ENCODE data around the gene NNMT.

DNA sequence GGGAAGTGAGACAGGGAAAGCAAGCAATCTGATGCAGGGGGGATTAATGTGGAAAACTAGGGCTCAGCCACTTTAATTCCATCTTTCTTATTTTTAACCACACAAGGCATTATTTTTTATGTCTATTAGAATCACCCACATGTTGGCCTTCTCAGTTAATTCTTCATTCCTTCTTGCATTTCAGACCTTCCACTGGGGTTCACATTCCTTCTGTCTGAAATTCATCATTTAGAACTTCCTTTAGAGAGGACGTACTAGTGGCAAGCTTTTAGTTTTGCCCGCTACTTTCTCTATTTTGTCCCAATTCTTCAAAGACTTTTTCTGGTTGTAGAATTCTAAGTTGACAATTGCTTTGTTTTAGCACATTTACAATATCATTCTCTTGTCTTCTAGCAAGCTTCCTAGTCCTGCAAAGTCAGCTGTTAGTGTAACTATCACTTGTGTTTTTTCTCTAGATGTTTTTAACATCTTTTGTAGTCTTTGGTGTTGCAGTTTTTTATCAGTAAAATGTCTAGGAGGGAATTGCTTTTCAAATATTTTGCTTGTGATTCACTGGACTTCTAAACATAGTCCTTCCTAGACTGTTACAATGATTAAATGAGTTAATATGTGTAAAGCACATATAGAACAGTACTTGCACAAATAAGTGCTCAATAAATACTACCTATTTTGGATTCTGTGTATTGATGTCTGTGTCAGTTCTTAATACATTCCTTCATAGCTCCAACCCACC is 5.5 kb upstream of the NNMT start:
- no peak for TF ChIP-seq SMC3 (conservative IDR thresholded peaks at IDR 0.05; ENCODE audit: poor library complexity)
- TF ChIP-seq, protein P1, sequence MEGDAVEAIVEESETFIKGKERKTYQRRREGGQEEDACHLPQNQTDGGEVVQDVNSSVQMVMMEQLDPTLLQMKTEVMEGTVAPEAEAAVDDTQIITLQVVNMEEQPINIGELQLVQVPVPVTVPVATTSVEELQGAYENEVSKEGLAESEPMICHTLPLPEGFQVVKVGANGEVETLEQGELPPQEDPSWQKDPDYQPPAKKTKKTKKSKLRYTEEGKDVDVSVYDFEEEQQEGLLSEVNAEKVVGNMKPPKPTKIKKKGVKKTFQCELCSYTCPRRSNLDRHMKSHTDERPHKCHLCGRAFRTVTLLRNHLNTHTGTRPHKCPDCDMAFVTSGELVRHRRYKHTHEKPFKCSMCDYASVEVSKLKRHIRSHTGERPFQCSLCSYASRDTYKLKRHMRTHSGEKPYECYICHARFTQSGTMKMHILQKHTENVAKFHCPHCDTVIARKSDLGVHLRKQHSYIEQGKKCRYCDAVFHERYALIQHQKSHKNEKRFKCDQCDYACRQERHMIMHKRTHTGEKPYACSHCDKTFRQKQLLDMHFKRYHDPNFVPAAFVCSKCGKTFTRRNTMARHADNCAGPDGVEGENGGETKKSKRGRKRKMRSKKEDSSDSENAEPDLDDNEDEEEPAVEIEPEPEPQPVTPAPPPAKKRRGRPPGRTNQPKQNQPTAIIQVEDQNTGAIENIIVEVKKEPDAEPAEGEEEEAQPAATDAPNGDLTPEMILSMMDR (IDR thresholded peaks at IDR 0.05; ENCODE audit: poor library complexity, severe bottlenecking) = no peak
- no peak for TF ChIP-seq EP300 (conservative IDR thresholded peaks at IDR 0.05; ENCODE audit: poor library complexity, severe bottlenecking)
- no peak for TF ChIP-seq MXI1 (conservative IDR thresholded peaks at IDR 0.05; ENCODE audit: poor library complexity, severe bottlenecking)
- TF ChIP-seq EZH2 (IDR thresholded peaks at IDR 0.05; ENCODE audit: borderline replicate concordance, insufficient read depth, low read length, poor library complexity, severe bottlenecking) = no peak
